Epithelial cell of esophagus (primary cell): ENCODE measurements around the gene N4BP3.
"Not testable (repeated sequence)": the region's sequence is repeated elsewhere in the genome, so short reads cannot be mapped to it uniquely, and the experiment has no call there.

Experiments used
- DNase-seq: peaks from one replicate; pipeline ENCODE4 v3.0.0; 2010; ENCODE audit warnings: low read depth
- H3K4me3 ChIP-seq: 2 replicates; pipeline ENCODE4 v1.5.1; 2011; ENCODE audit warnings: mild to moderate bottlenecking, low read length, control low read depth
- CTCF ChIP-seq: IDR thresholded peaks from 2 replicates; pipeline ENCODE4 v1.5.1; 2011; ENCODE audit warnings: low read depth, mild to moderate bottlenecking, low read length, control low read depth, inconsistent platforms; ENCODE audit not compliant: insufficient read depth; ENCODE audit errors: missing control alignments

N4BP3 gene

GRCh38 chr5:178074266-178074952 is 38.9 kb upstream of the N4BP3 start:
- DNase-seq, result no peak
- no peak for TF ChIP-seq CTCF
- no peak overlapping the region for H3K4me3 ChIP-seq

- H3K4me3 ChIP-seq, DNase-seq: not testable (repeated sequence)
Measured at GRCh38 chr5:178076965-178077364, 36.4 kb upstream of the N4BP3 start.

GRCh38 chr5:178077751-178078150 is 35.6 kb upstream of the N4BP3 start:
- no peak for DNase-seq
- TF ChIP-seq CTCF, result no peak
- no peak overlapping the region for H3K4me3 ChIP-seq

GRCh38 chr5:178078197-178079010 is 34.9 kb upstream of the N4BP3 start:
- TF ChIP-seq CTCF, result no peak
- H3K4me3 ChIP-seq, result no peak overlapping the region
- DNase-seq, result peak; percentile 39

GRCh38 chr5:178080056-178080455 is 33.3 kb upstream of the N4BP3 start:
- TF ChIP-seq CTCF, result no peak
- H3K4me3 ChIP-seq, result no peak overlapping the region
- DNase-seq, result no peak

GRCh38 chr5:178080618-178081410 is 32.5 kb upstream of the N4BP3 start:
- no peak for TF ChIP-seq CTCF
- H3K4me3 ChIP-seq, result no peak overlapping the region
- DNase-seq, result no peak
